ENCODE measurements around the gene LRFN3.

DNA sequence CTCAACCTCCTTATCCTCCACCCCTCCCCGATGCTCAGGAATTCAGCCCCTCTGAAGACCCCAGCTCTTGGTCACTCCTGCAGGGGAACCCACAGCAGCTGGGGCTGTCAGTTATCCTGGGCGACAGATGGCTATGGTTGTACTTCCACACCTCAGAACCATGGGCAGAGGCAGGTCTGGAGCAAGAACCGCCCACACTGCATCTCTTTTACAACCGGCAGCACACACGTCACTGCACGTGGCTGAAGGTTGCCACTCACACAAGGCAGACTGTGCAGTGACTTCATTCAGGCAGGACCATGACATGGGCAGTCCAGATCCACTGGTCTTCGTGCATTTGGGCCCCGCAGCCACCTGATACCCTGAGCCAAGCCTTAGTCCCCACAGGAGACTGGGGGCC lies 37.3 kb downstream of the LRFN3 start:
- no peak for TF ChIP-seq CTCF (IDR thresholded peaks at IDR 0.05; ENCODE audit: low read depth, low read length, missing input control)
- TF ChIP-seq JUND (IDR thresholded peaks at IDR 0.05) = no peak
- TF ChIP-seq ZBTB33 (IDR thresholded peaks at IDR 0.05) = no peak
- no peak for TF ChIP-seq TAF1 (conservative IDR thresholded peaks at IDR 0.05)
- no peak for TF ChIP-seq GABPA (IDR thresholded peaks at IDR 0.05 in 1 of 2, conservative IDR thresholded peaks at IDR 0.05 in 1 of 2)
- TF ChIP-seq RXRA (IDR thresholded peaks at IDR 0.05) = no peak
- no peak for TF ChIP-seq EGR1 (IDR thresholded peaks at IDR 0.05; ENCODE audit: low read depth in 2 of 2)
- TF ChIP-seq SP1 (IDR thresholded peaks at IDR 0.05) = no peak
- TF ChIP-seq MAX (IDR thresholded peaks at IDR 0.05) = no peak

Data from liver (tissue), 3 donors.